OCI-LY7 (cell line): Measurements from ENCODE around the gene GZMM. TPM values are rescaled to one million over a fixed set of nuclear protein-coding genes. Genes with fewer than 3 reads are reported as not detected.

Source experiments
- Bru-seq: library from RNA; stranded (reverse); fragments of 400-500 nt; gene quantifications from one replicate; lab custom pipeline; 2021; lab: Mats Ljungman, UMichigan
- BruChase-seq, 2 experiments: library from RNA; stranded (reverse); fragments of 400-500 nt; gene quantifications; one replicate each; lab custom pipeline; 2021; lab: Mats Ljungman, UMichigan
- BruUV-seq: library from RNA; stranded (reverse); fragments of 400-500 nt; replicated peaks from 2 replicates; lab custom pipeline; 2021; lab: Mats Ljungman, UMichigan
- CTCF ChIA-PET: fragments of 300-600 bp; sonication (Branson Sonifier 250); formaldehyde crosslinking; loops from one replicate; lab custom pipeline; 2022; ENCODE audit warnings: antibody characterized with exemption; ENCODE audit not compliant: unreplicated experiment; lab: Charles Lee
- POLR2A ChIA-PET: fragments of 300-600 bp; sonication (Branson Sonifier 250); formaldehyde crosslinking; loops from one replicate; lab custom pipeline; 2022; ENCODE audit warnings: antibody characterized with exemption; lab: Charles Lee
- DNase-seq: peaks from one replicate; pipeline ENCODE4 v3.0.0-alpha.2; 2015; ENCODE audit warnings: low spot score
- H2AFZ ChIP-seq: fragments of 200-600 bp; sonication (generic), shearing (Covaris generic); 2 replicates; pipeline ENCODE4 v1.6.1; 2014; ENCODE audit warnings: mild to moderate bottlenecking, antibody characterized with exemption, low read length, moderate library complexity
- H3K27ac ChIP-seq: fragments of 200-600 bp; sonication (generic); 2 replicates; pipeline ENCODE4 v1.5.1; 2014; ENCODE audit warnings: mixed run types, low read depth, mild to moderate bottlenecking, moderate library complexity, low read length, inconsistent platforms; ENCODE audit not compliant: poor library complexity, severe bottlenecking
- H3K36me3 ChIP-seq: fragments of 200-600 bp; sonication (generic); 2 replicates; pipeline ENCODE4 v1.6.1; 2014; ENCODE audit warnings: mild to moderate bottlenecking, antibody characterized with exemption, low read length, moderate library complexity, mixed read lengths; ENCODE audit not compliant: insufficient read depth
- H3K4me1 ChIP-seq: fragments of 200-600 bp; sonication (generic); 2 replicates; pipeline ENCODE4 v1.5.1; 2014; ENCODE audit warnings: mild to moderate bottlenecking, low read length; ENCODE audit not compliant: insufficient read depth, poor library complexity, severe bottlenecking
- H3K4me2 ChIP-seq: fragments of 200-600 bp; sonication (generic); 2 replicates; pipeline ENCODE4 v1.6.1; 2014; ENCODE audit warnings: mild to moderate bottlenecking, low read length
- H3K4me3 ChIP-seq: fragments of 200-600 bp; sonication (generic); 2 replicates; pipeline ENCODE4 v1.5.1; 2014; ENCODE audit warnings: mild to moderate bottlenecking, low read depth, low read length; ENCODE audit not compliant: poor library complexity, severe bottlenecking
- H3K79me2 ChIP-seq: fragments of 200-600 bp; sonication (generic); 2 replicates; pipeline ENCODE4 v1.6.1; 2016; ENCODE audit warnings: low read depth, mild to moderate bottlenecking, low read length, moderate library complexity, mixed read lengths; ENCODE audit not compliant: insufficient read depth
- H3K9me2 ChIP-seq: fragments of 200-600 bp; sonication (generic); 2 replicates; pipeline ENCODE4 v1.6.1; 2016; ENCODE audit warnings: mild to moderate bottlenecking, low read length, mixed read lengths; ENCODE audit not compliant: insufficient read depth
- H3K9me3 ChIP-seq: fragments of 200-600 bp; sonication (generic); 2 replicates; pipeline ENCODE4 v1.6.1; 2014; ENCODE audit warnings: mild to moderate bottlenecking, mixed run types, low read length, mixed read lengths
- H4K20me1 ChIP-seq: fragments of 200-600 bp; sonication (generic); 2 replicates; pipeline ENCODE4 v1.6.1; 2014; ENCODE audit warnings: mild to moderate bottlenecking, antibody characterized with exemption, low read length, moderate library complexity, mixed read lengths; ENCODE audit not compliant: insufficient read depth
- CTCF ChIP-seq: fragments of 200-600 bp; sonication (generic); conservative IDR thresholded peaks from 2 replicates; pipeline ENCODE4 v1.5.1; 2014; ENCODE audit warnings: mild to moderate bottlenecking, antibody characterized with exemption, low read length, moderate library complexity, mixed read lengths
- EZH2phosphoT487 ChIP-seq: fragments of 200-600 bp; sonication (generic); IDR thresholded peaks from 2 replicates; pipeline ENCODE4 v1.6.1; 2018; ENCODE audit warnings: low read depth, borderline replicate concordance, mild to moderate bottlenecking, mixed run types, antibody characterized with exemption, low read length, moderate library complexity, mixed read lengths
- intact Hi-C: fragments of 100-400 bp; cut with micrococcal nuclease; formaldehyde crosslinking; loops from one replicate; pipeline ENCODE4 v1.10.0; 2022; ENCODE audit not compliant: unreplicated experiment
- long read RNA-seq: library from polyadenylated mRNA; stranded (forward); transcript quantifications from one replicate; pipeline ENCODE4 v2.0.0, GENCODE V29; 2022
- total RNA-seq, 2 experiments: library from RNA; depleted of rRNA in 1 of 2; stranded (reverse); fragments of >200 nt in 1 of 2; shearing (Covaris generic) in 1 of 2; gene quantifications; 2 replicates each; pipeline ENCODE4 v1.2.3, GENCODE V29; 2014 to 2022

Gene GZMM
- total RNA-seq (2014; rRNA removed; shearing (Covaris generic)) (not detected in 2 replicates), total RNA-seq (2022) (not detected in 2 replicates), Bru-seq, nascent RNA (percentile 14 among the genes with signal in this experiment), BruChase-seq, experiment 1, labeled RNA remaining after a 6-hour chase (percentile 25 among the genes with signal in this experiment), BruChase-seq, experiment 2, labeled RNA remaining after a 2-hour chase (percentile 25 among the genes with signal in this experiment)
- long read RNA-seq = 0 reads

DNA sequence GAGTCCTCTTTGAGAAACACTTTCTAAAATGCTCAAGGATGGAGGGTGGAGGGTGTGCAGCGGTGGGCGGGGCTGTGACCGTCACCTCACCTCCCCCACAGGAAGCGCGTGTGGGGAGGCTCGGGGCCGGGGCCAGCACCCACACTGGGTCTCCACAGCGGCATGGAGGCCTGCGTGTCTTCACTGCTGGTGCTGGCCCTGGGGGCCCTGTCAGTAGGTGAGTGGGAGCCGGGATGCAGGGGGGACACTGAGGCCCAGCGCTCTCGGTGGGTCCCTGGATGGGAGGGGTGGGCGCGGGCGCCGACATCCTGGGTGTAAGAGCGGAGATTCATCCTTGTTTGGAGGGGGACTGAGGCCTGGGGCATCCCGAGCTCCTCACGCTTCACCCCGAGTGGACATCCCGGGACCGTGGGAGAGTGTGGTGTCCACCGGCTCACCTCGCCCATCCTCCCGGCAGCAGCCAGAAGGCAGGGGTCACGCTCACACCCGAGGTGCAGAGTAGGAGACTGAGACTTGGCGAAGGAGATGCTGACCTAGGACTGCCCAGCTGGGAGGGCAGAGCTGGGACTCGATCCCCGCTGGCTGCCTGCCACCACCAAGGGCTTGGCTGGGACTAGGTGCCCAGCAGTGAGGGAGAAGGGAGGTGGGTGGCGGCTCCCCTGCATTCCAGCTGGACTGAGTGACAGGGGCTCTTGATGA lies at the start of gene GZMM:
TSS of gene GZMM (plus strand) at position 144 of the 699 bp plus-strand sequence. CDS start at position 163, 19 bp downstream.
- intact Hi-C loops = no loop called here

GRCh38 chr19:494171-495080 lies 49.4 kb upstream of the GZMM start:
- H3K4me1 ChIP-seq = peaks cover 4% of the 10 kb centered on the region
- no TSS peak for BruUV-seq
- H3K36me3 ChIP-seq = no peaks in the 10 kb centered on the region
- CTCF ChIA-PET = no interaction called here
- H3K9me2 ChIP-seq = no peaks in the 10 kb centered on the region
- H3K9me3 ChIP-seq = no peaks in the 10 kb centered on the region; the same call in 1 of the 2 replicates
- no peak overlapping the region for H3K4me2 ChIP-seq
- intact Hi-C loops = no loop called here
- H2AFZ ChIP-seq = no peak overlapping the region
- no peak for DNase-seq
- H4K20me1 ChIP-seq = no peaks in the 10 kb centered on the region
- no peak for TF ChIP-seq EZH2phosphoT487
- no peak for TF ChIP-seq CTCF
- no peaks in the 10 kb centered on the region for H3K79me2 ChIP-seq
- H3K27ac ChIP-seq = no peak overlapping the region
- no peak overlapping the region for H3K4me3 ChIP-seq
- POLR2A ChIA-PET = no interaction called here

More for the DNA sequence above, at the start of gene GZMM:
- Histone ChIP-seq H3K79me2 (no peaks in the 10 kb centered on the region), H3K9me2 (no peaks in the 10 kb centered on the region), H3K27ac (no peak within 1 kb of the TSS), H3K4me1 (no peaks in the 10 kb centered on the region), H2AFZ (no peak within 1 kb of the TSS), H3K36me3 (no peaks in the 10 kb centered on the region), H3K4me3 (no peak within 1 kb of the TSS), H3K4me2 (no peak within 1 kb of the TSS), H4K20me1 (no peaks in the 10 kb centered on the region), H3K9me3 (no peaks in the 10 kb centered on the region)
- ChIA-PET CTCF (no interaction called here), POLR2A (interaction anchor here (0.7 kb wide), 1 partner anchor 60 kb away, joined by 5 read pairs; no protein-coding TSS in a partner anchor)
- DNase-seq = no peak
- BruUV-seq = no TSS peak
- TF ChIP-seq EZH2phosphoT487 = no peak
- no peak for TF ChIP-seq CTCF
